Liver (tissue), 9 donors: ENCODE results near the gene ABCC1. TPM values are rescaled to one million over a fixed set of nuclear protein-coding genes. Genes with fewer than 3 reads are reported as not detected.

Experiments used
- DNase-seq: peaks from one replicate; pipeline ENCODE4 v3.0.0-alpha.2; 2017; ENCODE audit warnings: low spot score
- H3K27ac ChIP-seq, 2 donors: one replicate each; pipeline ENCODE4 v1.7.0; 2013; ENCODE audit warnings: inconsistent platforms in 2 of 2, low read length in 2 of 2, control low read depth in 1 of 2, low read depth in 1 of 2, mild to moderate bottlenecking in 1 of 2
- H3K27me3 ChIP-seq, 4 donors: one replicate each; pipeline versions ENCODE4 v1.6.1 to v1.7.0; 2013; ENCODE audit warnings: low read length in 3 of 4, inconsistent platforms in 1 of 4, mild to moderate bottlenecking in 1 of 4, moderate library complexity in 1 of 4; ENCODE audit not compliant: control insufficient read depth in 4 of 4, insufficient read depth in 4 of 4
- H3K36me3 ChIP-seq, 4 donors: one replicate each; pipeline versions ENCODE4 v1.6.1 to v1.7.0; 2013; ENCODE audit warnings: low read length in 3 of 4, mild to moderate bottlenecking in 3 of 4, low read depth in 1 of 4, moderate library complexity in 1 of 4; ENCODE audit not compliant: control insufficient read depth in 4 of 4, insufficient read depth in 3 of 4
- H3K4me1 ChIP-seq, 4 donors: one replicate each; pipeline versions ENCODE4 v1.6.1 to v1.7.0; 2013; ENCODE audit warnings: low read length in 3 of 4, mild to moderate bottlenecking in 3 of 4, moderate library complexity in 1 of 4; ENCODE audit not compliant: control insufficient read depth in 4 of 4, insufficient read depth in 4 of 4
- H3K4me3 ChIP-seq, 3 donors: one replicate each; pipeline versions ENCODE4 v1.6.1 to v1.7.0; 2013; ENCODE audit warnings: low read length in 3 of 3, control low read depth in 1 of 3, low read depth in 1 of 3, mild to moderate bottlenecking in 1 of 3
- H3K9ac ChIP-seq, 2 donors: one replicate each; pipeline ENCODE4 v1.7.0; 2013; ENCODE audit warnings: low read length in 2 of 2, mild to moderate bottlenecking in 2 of 2, moderate library complexity in 2 of 2, control low read depth in 1 of 2, low read depth in 1 of 2
- H3K9me3 ChIP-seq, 4 donors: one replicate each; pipeline versions ENCODE4 v1.6.1 to v1.7.0; 2013; ENCODE audit warnings: low read length in 3 of 4; ENCODE audit not compliant: control insufficient read depth in 4 of 4
- CTCF ChIP-seq: fragments of 150-350 bp; IDR thresholded peaks from 2 replicates; pipeline ENCODE4 v1.5.1; 2017; ENCODE audit warnings: improper control_type of control experiment, low read depth, low read length; ENCODE audit not compliant: missing input control
- FOXA1 ChIP-seq: IDR thresholded peaks from 2 replicates; pipeline ENCODE4 v1.6.1; 2016; ENCODE audit warnings: antibody characterized with exemption
- GABPA ChIP-seq, 2 donors: IDR thresholded peaks in 1 of 2; conservative IDR thresholded peaks in 1 of 2; 2 replicates each; pipeline ENCODE4 v1.6.1; 2016; ENCODE audit warnings: antibody characterized with exemption in 2 of 2, mild to moderate bottlenecking in 1 of 2, moderate library complexity in 1 of 2
- HNF4A ChIP-seq, 2 donors: conservative IDR thresholded peaks; 2 replicates each; pipeline ENCODE4 v1.6.1; 2016; ENCODE audit warnings: antibody characterized with exemption in 2 of 2, mild to moderate bottlenecking in 2 of 2
- HNF4G ChIP-seq: IDR thresholded peaks from 2 replicates; pipeline ENCODE4 v1.6.1; 2016; ENCODE audit warnings: antibody characterized with exemption
- MAX ChIP-seq: IDR thresholded peaks from 2 replicates; pipeline ENCODE4 v1.6.1; 2016; ENCODE audit warnings: antibody characterized with exemption
- NR2F2 ChIP-seq: IDR thresholded peaks from 2 replicates; pipeline ENCODE4 v1.6.1; 2016; ENCODE audit warnings: antibody characterized with exemption
- RAD21 ChIP-seq, 2 donors: IDR thresholded peaks; 2 replicates each; pipeline ENCODE4 v1.6.1; 2016; ENCODE audit warnings: antibody characterized with exemption in 2 of 2, mild to moderate bottlenecking in 2 of 2
- REST ChIP-seq: IDR thresholded peaks from 2 replicates; pipeline ENCODE4 v1.6.1; 2016; ENCODE audit warnings: antibody characterized with exemption, mild to moderate bottlenecking
- RXRA ChIP-seq, 2 donors: IDR thresholded peaks; 2 replicates each; pipeline ENCODE4 v1.6.1; 2017 to 2018; ENCODE audit warnings: antibody characterized with exemption in 2 of 2, mild to moderate bottlenecking in 1 of 2
- SP1 ChIP-seq: IDR thresholded peaks from 2 replicates; pipeline ENCODE4 v1.6.1; 2018; ENCODE audit warnings: antibody characterized with exemption, mild to moderate bottlenecking
- TAF1 ChIP-seq: conservative IDR thresholded peaks from 2 replicates; pipeline ENCODE4 v1.6.1; 2016; ENCODE audit warnings: antibody characterized with exemption, mild to moderate bottlenecking
- ZBTB33 ChIP-seq: IDR thresholded peaks from 2 replicates; pipeline ENCODE4 v1.6.1; 2016; ENCODE audit warnings: antibody characterized with exemption
- WGBS: extraction: QIAGEN DNeasy Blood & Tissue Kit; methylation state at CpG from one replicate; pipeline ENCODE4 v1.1.7; 2013; 5-methylcytosine and 5-hydroxymethylcytosine counted together
- polyA plus RNA-seq, 2 donors: library from polyadenylated mRNA; stranded (reverse) in 1 of 2; unstranded in 1 of 2; fragments of 200-250 nt in 1 of 2; fragments of >200 nt in 1 of 2; fragmentation: Nextera tagmentation in 1 of 2; extraction: Ambion mirVana in 1 of 2; gene quantifications; one replicate each; pipeline versions ENCODE4 v1.2.1 to v1.2.3, GENCODE V29; 2013 to 2015
- total RNA-seq, 2 donors: library from RNA; depleted of rRNA; stranded (reverse); fragments of >200 nt; gene quantifications; one replicate each; pipeline ENCODE4 v1.2.3, GENCODE V29; 2014
- TF ChIP-seq, protein P1 (sequence below): IDR thresholded peaks from 2 replicates; pipeline ENCODE4 v1.6.1; 2016; ENCODE audit warnings: antibody characterized with exemption
- donor health status: healthy.
- donor health status: healthy.
- donor health status: healthy.
- donor health status: healthy.
- donor health status: healthy.

The ABCC1 gene
- total and polyA plus RNA-seq, 4 donors, result 0.85 to 7.7 (median 4.2) TPM

GRCh38 chr16:16183562-16183961 is 234.1 kb downstream of the ABCC1 start:
- peaks cover 0 to 2% (median 0%) of the 10 kb centered on the region in 4 donors for H3K4me1 ChIP-seq
- H3K9ac ChIP-seq, result no peak overlapping the region
- 88% methylated on average over 8 of the region's 8 CpGs for WGBS
- TF ChIP-seq ZBTB33 (no peak), CTCF (no peak), SP1 (no peak), REST (no peak), GABPA (IDR thresholded peaks at IDR 0.05 in 1 of 2, conservative IDR thresholded peaks at IDR 0.05 in 1 of 2) (no peak), HNF4A (conservative IDR thresholded peaks at IDR 0.05) (no peak), FOXA1 (no peak), NR2F2 (no peak), MAX (no peak), RAD21 (IDR thresholded peaks at IDR 0.05) (no peak), TAF1 (no peak), HNF4G (no peak), RXRA (IDR thresholded peaks at IDR 0.05) (no peak)
- TF ChIP-seq, protein P1, sequence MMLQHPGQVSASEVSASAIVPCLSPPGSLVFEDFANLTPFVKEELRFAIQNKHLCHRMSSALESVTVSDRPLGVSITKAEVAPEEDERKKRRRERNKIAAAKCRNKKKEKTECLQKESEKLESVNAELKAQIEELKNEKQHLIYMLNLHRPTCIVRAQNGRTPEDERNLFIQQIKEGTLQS, result no peak
- H3K36me3 ChIP-seq, result peaks cover 5 to 72% (median 40%) of the 10 kb centered on the region in 4 donors
- DNase-seq, result no peak
- no peak overlapping the region for H3K4me3 ChIP-seq
- H3K27me3 ChIP-seq, result no peaks in the 10 kb centered on the region
- no peaks in the 10 kb centered on the region for H3K9me3 ChIP-seq
- no peak overlapping the region for H3K27ac ChIP-seq

DNA sequence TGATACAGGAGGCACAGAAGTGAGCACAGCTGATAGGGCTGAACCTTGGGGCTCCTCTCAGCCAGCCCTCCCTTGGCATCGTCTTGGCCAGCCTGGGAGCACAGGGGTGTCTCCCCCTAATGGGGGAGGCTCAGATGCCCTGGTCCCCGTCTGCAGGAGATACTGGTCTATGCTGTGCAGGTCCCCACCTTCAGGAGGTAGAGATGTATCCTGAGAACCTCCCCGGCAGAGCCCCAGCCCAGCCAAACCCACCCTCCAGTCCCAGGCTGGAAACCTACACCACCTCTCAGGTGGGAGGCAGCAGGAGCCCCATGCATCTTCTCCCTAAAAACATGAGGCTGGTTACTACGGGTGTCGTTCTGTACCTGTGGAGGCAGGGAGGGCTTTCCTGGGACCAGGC is 235.2 kb downstream of the ABCC1 start:
- no peak overlapping the region for H3K9ac ChIP-seq
- H3K36me3 ChIP-seq, result peaks cover 5 to 72% (median 40%) of the 10 kb centered on the region in 4 donors
- no peak for DNase-seq
- H3K4me1 ChIP-seq, result peaks cover 0 to 2% (median 0%) of the 10 kb centered on the region in 4 donors
- no peak overlapping the region for H3K27ac ChIP-seq
- 75% methylated on average over 5 of the region's 5 CpGs for WGBS
- H3K4me3 ChIP-seq, result no peak overlapping the region
- no peaks in the 10 kb centered on the region for H3K9me3 ChIP-seq
- no peaks in the 10 kb centered on the region for H3K27me3 ChIP-seq
- TF ChIP-seq ZBTB33 (no peak), GABPA (IDR thresholded peaks at IDR 0.05 in 1 of 2, conservative IDR thresholded peaks at IDR 0.05 in 1 of 2) (no peak), CTCF (no peak), RXRA (IDR thresholded peaks at IDR 0.05) (no peak), RAD21 (IDR thresholded peaks at IDR 0.05) (no peak), NR2F2 (no peak), MAX (no peak)
- TF ChIP-seq, protein P1, result no peak
